OCI-LY3 (cell line): ENCODE measurements around the gene AGR3.

Experiments
- CTCF ChIP-seq: fragments of 200-600, 300-600 bp; sonication (generic); IDR thresholded peaks from 2 replicates; pipeline ENCODE4 v1.5.1; 2014; ENCODE audit warnings: antibody characterized with exemption, low read length, low read depth
- EZH2phosphoT487 ChIP-seq: fragments of 200-600 bp; shearing (Covaris generic); IDR thresholded peaks from 2 replicates; pipeline ENCODE4 v1.6.1; 2018; ENCODE audit warnings: antibody characterized with exemption, mixed run types, low read depth

- TF ChIP-seq CTCF (no peak), EZH2phosphoT487 (no peak)
These were observed 41.2 kb upstream of the AGR3 start for GRCh38 chr7:16923019-16923418.
